Kidney capillary endothelial cell (primary cell): ENCODE results near the gene RHOU.

Experiments
- DNase-seq: peaks from one replicate; pipeline ENCODE4 v3.0.0-alpha.2; 2018; ENCODE audit warnings: low spot score

The RHOU gene

DNA sequence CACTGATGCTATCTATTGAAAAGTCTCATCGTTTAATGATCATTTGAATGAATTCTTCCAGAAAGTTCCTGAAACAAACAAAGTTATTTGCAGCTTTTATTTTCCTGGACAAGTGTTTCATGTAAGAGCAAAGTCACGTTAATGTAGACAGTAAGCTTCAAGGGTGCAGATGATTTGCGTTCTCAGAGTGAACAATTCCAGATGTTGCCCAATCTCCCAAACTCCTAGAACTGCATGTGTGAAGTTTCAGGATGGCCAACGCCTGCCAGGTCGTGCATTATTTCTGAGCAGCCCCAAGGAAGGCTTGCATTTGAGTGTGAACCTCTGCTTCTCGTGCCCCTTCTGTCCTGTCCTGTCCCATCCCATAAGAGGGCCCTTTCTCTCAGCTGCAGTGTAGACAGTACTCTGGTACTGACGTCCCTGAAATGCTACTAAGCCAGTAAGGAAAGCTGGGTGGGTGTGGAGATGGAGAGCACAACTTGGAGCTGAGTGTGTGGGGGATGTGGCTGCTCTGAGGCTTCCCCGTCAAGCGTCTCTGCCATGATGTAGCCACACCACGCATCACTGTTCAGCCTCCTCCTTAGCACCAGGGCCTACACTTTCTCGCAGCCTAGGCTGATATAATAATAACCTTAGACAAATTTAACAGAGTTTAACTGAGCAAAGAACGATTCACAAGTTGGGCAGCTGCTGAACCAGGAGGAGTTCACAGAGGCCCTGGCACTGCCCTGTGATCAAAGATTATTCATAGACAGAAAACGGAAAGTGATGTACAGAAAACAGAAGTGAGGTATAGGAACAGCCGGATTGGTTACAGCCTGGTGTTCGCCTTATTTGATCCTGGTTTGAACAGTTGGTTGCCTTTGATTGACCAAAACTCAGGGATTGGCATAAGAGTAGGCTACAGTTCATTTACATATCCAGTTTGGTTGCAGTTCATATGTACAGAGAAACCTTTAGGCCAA lies 50.4 kb downstream of the RHOU start:
- no peak for DNase-seq

DNA sequence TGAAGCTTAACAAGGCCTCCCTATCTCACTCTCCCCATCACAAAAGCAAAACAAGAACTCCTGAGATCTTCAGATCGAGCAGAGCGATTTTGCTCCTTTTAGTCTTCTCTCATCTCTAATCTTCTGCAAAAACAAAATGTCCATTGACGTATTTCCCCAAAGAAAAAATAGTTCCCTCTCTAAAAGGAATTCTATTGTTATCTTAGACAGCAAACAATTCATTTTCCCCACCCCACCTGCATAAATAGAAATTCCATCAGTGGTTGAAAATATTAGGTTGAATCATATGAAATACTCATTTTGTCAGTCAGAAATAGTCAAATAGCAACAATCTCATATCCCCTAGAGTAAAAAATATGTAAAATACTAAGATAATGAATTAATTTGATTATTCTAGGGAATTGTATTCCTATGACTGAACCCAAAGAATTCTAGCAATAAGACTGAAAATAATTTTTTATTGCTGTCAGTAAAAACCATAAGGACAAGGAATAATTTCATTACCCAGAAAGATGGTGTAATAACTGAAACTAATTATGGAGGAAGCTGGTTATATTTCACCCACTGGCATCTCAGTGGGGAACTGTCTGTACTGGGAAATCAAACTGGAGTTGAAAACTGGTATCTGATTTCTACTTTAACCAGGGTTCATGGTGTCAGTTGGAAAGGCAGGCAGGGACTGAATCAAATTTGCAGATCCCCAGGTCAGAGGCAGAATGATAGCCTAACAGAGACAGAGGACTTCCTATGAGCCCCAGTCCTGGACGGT lies 51.3 kb downstream of the RHOU start:
- no peak for DNase-seq

DNA sequence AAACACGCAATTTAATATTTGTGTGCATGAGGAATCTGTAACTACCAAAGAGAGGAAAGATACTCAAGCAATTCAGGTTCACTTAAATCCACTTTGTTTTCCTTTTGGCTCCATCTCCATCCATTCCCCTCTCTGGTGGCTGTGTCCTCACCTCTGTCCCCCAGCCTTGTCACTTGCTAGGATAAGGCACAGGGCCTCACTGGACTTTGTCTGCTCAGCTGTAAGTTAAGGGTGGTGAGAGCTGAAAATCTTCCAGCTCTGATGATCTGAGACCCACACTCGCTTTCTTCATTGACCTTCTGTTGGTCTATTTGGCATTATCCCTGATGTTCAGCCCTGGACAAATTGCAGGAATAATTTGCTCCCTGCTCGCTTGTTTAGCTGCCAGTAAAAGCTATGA lies 56.5 kb downstream of the RHOU start:
- DNase-seq: no peak

DNA sequence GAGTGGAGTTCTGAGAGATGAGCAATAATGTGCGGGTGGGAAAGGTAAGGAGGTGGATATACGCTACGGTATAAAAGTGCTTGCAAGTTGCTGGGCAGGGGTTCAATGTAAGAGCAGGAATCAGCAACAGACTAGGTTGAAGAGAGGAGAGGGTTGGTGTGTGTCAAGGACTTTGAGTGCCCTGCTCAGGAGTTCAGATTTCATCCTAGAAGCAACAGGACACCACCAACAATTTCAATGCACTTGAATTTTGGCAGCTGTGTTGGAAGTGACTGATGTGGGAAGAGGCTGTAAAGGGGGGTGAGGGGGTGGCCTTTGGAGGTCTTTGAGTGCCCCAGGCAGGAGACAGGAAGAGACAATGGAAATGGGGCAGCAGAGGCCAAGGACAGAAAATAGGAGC lies 57.3 kb downstream of the RHOU start:
- no peak for DNase-seq

DNA sequence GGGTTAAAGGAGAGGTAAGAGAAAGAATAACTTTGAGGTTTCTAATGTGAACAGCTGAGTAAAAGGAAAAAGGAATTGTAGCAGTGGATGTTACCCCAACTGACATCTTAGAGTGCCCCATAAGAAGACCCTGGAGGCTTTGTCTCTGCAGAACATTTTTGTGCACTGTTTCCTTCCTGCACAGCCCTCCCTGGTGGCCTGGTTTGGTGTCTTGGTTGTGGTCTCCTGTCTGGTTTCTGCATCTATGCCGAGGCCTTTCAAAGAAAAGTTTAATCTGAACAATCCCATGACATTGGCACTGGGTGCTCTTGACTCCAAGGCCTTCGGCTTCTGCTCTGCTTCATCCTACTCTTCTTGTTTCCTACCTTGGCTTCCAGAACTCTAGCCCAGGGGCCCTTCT lies 57.8 kb downstream of the RHOU start:
- DNase-seq: no peak

DNA sequence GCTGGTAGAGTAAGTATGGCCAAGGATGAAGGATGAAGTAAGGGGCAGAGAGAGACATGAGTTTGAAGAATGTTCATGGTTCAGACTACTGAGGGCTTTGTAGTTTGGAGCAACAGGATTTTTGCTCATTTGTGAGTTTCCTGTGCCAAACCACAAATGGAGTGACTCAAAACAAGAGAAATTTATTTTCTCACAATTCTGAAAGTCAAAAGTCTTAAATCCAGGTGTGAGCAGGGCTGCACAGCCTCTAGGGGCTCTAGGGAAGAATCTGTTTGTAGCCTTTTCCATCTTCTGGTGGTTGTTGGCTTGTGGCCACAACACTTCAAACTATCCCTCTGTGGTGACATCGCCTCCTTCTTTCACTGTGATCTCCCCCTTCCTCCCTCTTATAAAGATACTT lies 58.9 kb downstream of the RHOU start:
- no peak for DNase-seq

DNA sequence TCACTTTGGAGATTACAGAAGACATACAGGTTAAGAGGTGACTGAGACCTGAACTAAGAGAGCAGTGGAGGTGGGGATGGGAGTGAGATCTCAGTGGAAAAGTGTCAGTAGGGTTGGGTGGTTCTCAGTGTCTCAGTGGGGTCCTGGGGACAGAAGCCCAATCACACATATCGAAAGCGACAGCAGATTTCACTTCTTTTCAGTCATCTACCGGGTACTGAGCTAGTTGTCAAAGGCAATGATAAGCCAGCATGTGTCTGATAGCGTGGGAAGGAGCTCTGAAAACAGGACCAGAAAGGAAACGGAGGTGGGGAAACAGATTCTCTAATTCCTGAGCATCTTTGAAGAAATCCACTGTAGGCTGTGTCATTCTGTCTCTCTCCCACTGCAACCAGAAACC lies 59.5 kb downstream of the RHOU start:
- no peak for DNase-seq

DNA sequence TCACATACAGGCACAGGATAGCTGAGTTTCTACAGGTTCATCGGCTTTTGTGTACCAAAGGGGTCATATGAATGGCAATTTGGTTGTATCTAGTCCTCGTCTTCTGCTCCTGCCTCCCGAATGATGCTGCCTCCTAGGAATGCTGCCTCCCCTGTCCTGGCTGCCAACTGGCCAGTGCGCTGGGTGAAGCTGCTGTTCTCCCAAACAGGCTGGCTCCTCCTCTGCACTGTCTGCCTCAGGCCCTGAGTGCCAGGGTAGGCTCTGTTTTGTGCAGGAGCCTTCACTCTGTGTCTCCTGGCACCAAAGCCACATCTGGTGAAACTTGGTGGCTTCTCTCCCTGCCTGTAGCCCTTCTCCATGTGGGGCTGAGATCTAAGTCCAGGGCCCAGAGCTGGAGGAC lies 60.3 kb downstream of the RHOU start:
- DNase-seq: no peak
